Measurements from ENCODE around the gene MCF2L. TPM values are rescaled to one million over a fixed set of nuclear protein-coding genes. Genes with fewer than 3 reads are reported as not detected.
"Not testable (repeated sequence)": the region's sequence is repeated elsewhere in the genome, so short reads cannot be mapped to it uniquely, and the experiment has no call there.

Gene MCF2L
- total RNA-seq, 2 experiments from 2014 or later = 13.0 to 13.5 TPM

DNA sequence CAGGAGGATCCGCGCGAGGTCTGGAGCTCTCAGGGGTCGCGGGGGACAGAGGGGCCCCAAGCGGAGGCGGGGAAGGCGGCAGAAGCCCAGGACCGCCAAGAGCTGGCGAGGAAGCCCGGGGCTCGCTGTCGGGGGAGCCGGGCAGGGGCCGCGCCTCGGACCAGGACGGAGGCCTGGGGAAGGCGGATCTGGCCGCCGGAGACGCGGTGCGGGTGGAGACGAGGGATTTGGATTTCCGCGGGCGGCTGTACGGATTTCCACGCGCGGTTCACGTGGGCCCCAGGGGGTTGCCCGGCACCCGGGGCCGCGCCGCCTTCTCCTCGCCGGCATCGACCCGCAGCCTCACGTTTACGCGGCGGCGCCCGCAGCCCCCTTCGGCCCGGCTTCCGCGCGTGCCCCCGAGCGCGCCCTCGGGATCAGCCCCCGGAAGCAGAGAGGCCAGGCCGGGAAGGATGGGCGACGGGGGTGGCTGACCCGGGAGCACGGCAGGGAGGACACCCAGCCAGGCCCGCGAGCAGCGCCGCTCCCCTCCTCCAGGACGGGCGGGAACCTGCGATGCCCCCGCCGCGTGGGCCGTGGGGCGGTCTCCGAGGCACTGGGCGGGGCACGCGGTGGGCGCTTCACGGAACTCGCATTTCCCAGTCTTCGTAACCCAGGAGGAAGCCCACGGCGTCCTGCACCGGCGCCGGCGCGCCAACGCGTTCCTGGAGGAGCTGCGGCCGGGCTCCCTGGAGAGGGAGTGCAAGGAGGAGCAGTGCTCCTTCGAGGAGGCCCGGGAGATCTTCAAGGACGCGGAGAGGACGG is 141.2 kb downstream of the MCF2L start:
- H3K27me3 ChIP-seq (ENCODE audit: control insufficient read depth in 1 of 2, insufficient read depth in 2 of 2, low read length in 2 of 2) = peaks cover 13 to 19% of the 10 kb centered on the region in 2 experiments
- peak overlapping the region; percentile 25 for H3K4me3 Mint-ChIP-seq
- intact Hi-C loops (cut with DNase I, micrococcal nuclease) = no loop called here
- peak; percentile 71 for ATAC-seq (ENCODE audit: poor library complexity)
- no peaks in the 10 kb centered on the region for H3K4me1 Mint-ChIP-seq (ENCODE audit: low read depth)
- H3K9me3 Mint-ChIP-seq = no peaks in the 10 kb centered on the region
- H3K36me3 ChIP-seq (ENCODE audit: insufficient read depth, low read length) = no peaks in the 10 kb centered on the region
- ChIA-PET CTCF (no interaction called here), POLR2A (interaction anchor here (0.6 to 1.2 kb wide), 2 partner anchors 65 to 99 kb away, joined by 3 to 5 read pairs; partner anchors contain the start of gene CUL4A)
- H3K27ac ChIP-seq (ENCODE audit: low read depth in 1 of 2, low read length in 2 of 2) = no peak overlapping the region
- H3K36me3 Mint-ChIP-seq (ENCODE audit: low read depth) = no peaks in the 10 kb centered on the region
- TF ChIP-seq, protein P1, sequence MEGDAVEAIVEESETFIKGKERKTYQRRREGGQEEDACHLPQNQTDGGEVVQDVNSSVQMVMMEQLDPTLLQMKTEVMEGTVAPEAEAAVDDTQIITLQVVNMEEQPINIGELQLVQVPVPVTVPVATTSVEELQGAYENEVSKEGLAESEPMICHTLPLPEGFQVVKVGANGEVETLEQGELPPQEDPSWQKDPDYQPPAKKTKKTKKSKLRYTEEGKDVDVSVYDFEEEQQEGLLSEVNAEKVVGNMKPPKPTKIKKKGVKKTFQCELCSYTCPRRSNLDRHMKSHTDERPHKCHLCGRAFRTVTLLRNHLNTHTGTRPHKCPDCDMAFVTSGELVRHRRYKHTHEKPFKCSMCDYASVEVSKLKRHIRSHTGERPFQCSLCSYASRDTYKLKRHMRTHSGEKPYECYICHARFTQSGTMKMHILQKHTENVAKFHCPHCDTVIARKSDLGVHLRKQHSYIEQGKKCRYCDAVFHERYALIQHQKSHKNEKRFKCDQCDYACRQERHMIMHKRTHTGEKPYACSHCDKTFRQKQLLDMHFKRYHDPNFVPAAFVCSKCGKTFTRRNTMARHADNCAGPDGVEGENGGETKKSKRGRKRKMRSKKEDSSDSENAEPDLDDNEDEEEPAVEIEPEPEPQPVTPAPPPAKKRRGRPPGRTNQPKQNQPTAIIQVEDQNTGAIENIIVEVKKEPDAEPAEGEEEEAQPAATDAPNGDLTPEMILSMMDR (IDR thresholded peaks at IDR 0.05) = no peak
- H3K4me1 ChIP-seq (ENCODE audit: insufficient read depth, low read length) = peaks cover 24% of the 10 kb centered on the region
- H3K27me3 Mint-ChIP-seq = peaks cover 4% of the 10 kb centered on the region
- H3K4me3 ChIP-seq (ENCODE audit: low read length) = peak overlapping the region; percentile 38
- H3K27ac Mint-ChIP-seq = no peak overlapping the region
- peak in 7 of 14 experiments; percentile 7 to 47 (median 18) for DNase-seq
- no peaks in the 10 kb centered on the region for H3K9me3 ChIP-seq (ENCODE audit: control insufficient read depth in 1 of 2, insufficient read depth in 1 of 2, low read length in 2 of 2)

DNA sequence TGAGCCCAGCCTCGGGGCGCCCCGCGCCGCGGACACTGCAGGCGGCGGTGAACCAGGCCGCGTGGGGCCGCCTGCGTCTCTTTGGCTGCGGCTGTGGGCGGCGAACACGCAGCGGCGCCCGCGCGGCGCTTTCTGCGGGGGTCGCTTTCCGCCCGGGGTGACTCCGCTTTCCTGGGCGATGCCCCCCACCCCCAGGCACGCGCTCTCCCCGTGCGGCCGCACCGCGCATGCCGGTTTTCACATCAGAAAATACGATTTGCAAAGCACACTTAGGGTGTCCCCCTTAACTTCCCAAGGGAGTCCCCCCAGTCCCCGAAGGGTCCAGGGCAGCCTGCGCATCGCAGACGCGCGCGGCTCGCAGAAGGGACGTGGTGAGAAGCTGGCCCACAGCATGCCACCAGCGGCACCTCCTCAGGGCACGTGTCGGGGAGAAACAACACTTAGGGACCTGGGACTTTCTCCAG is 141.9 kb downstream of the MCF2L start:
- Mint-ChIP-seq H3K27ac (no peak overlapping the region), H3K27me3 (peaks cover 4% of the 10 kb centered on the region), H3K4me1 (ENCODE audit: low read depth) (no peaks in the 10 kb centered on the region), H3K4me3 (no peak overlapping the region), H3K36me3 (ENCODE audit: low read depth) (no peaks in the 10 kb centered on the region), H3K9me3 (no peaks in the 10 kb centered on the region)
- POLR2A ChIA-PET = interaction anchor here (0.6 kb wide), 1 partner anchor 65 kb away, joined by 3 read pairs; no protein-coding TSS in a partner anchor
- Histone ChIP-seq H3K4me1 (ENCODE audit: insufficient read depth, low read length) (peaks cover 24% of the 10 kb centered on the region), H3K36me3 (ENCODE audit: insufficient read depth, low read length) (no peaks in the 10 kb centered on the region), H3K9me3 (ENCODE audit: control insufficient read depth in 1 of 2, insufficient read depth in 1 of 2, low read length in 2 of 2) (no peaks in the 10 kb centered on the region), H3K27ac (ENCODE audit: low read depth in 1 of 2, low read length in 2 of 2) (no peak overlapping the region), H3K4me3 (ENCODE audit: low read length) (peak overlapping the region; percentile 38), H3K27me3 (ENCODE audit: control insufficient read depth in 1 of 2, insufficient read depth in 2 of 2, low read length in 2 of 2) (peaks cover 13 to 19% of the 10 kb centered on the region in 2 experiments)
- intact Hi-C loops (cut with DNase I, micrococcal nuclease) = no loop called here
- CTCF ChIA-PET = no interaction called here
- TF ChIP-seq, protein P1 (IDR thresholded peaks at IDR 0.05) = no peak
- ATAC-seq (ENCODE audit: poor library complexity) = peak; percentile 24
- peak in 2 of 14 experiments; percentile 4 to 32 for DNase-seq

DNA sequence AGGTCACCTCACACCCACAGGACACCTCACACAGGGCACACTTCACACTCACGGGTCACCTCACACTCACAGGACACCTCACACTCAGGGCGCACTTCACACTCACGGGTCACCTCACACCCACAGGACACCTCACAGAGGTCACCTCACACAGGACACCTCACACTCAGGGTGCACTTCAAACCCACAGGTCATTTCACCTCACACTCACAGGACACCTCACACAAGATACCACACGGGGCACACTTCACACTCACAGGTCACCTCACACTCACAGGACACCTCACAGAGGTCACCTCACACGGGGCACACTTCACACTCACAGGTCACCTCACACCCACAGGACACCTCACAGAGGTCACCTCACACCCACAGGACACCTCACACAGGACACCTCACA is 142.8 kb downstream of the MCF2L start:
- H3K27ac Mint-ChIP-seq; H3K36me3 ChIP-seq (ENCODE audit: insufficient read depth, low read length); H3K27me3 Mint-ChIP-seq; H3K9me3 Mint-ChIP-seq; POLR2A ChIA-PET; H3K27ac ChIP-seq (ENCODE audit: low read depth in 1 of 2, low read length in 2 of 2); H3K4me3 ChIP-seq (ENCODE audit: low read length); H3K4me3 Mint-ChIP-seq; intact Hi-C loops (cut with DNase I, micrococcal nuclease); ATAC-seq (ENCODE audit: poor library complexity); H3K4me1 Mint-ChIP-seq (ENCODE audit: low read depth); H3K36me3 Mint-ChIP-seq (ENCODE audit: low read depth); CTCF ChIA-PET; H3K9me3 ChIP-seq (ENCODE audit: control insufficient read depth in 1 of 2, insufficient read depth in 1 of 2, low read length in 2 of 2): not testable (repeated sequence)
- peak in 1 of 14 experiments; percentile 25 for DNase-seq
- Histone ChIP-seq H3K4me1 (ENCODE audit: insufficient read depth, low read length) (peaks cover 24% of the 10 kb centered on the region), H3K27me3 (ENCODE audit: control insufficient read depth in 1 of 2, insufficient read depth in 2 of 2, low read length in 2 of 2) (peaks cover 13 to 19% of the 10 kb centered on the region in 2 experiments)

DNA sequence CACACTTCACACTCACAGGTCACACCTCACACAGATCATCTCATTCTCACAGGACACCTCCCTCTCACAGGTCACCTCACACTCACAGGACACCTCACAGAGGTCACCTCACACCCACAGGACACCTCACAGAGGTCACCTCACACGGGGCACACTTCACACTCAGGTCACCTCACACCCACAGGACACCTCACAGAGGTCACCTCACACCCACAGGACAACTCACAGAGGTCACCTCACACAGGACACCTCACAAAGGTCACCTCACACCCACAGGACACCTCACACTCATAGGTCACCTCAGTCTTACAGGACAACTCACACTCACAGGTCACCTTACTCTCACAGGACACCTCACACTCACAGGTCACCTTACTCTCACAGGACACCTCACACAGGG is 143.5 kb downstream of the MCF2L start:
- CTCF ChIA-PET; H3K27ac Mint-ChIP-seq; intact Hi-C loops (cut with DNase I, micrococcal nuclease); H3K36me3 Mint-ChIP-seq (ENCODE audit: low read depth); H3K36me3 ChIP-seq (ENCODE audit: insufficient read depth, low read length); H3K4me3 ChIP-seq (ENCODE audit: low read length); H3K4me1 Mint-ChIP-seq (ENCODE audit: low read depth); H3K4me3 Mint-ChIP-seq; H3K27me3 Mint-ChIP-seq; H3K9me3 ChIP-seq (ENCODE audit: control insufficient read depth in 1 of 2, insufficient read depth in 1 of 2, low read length in 2 of 2); H3K9me3 Mint-ChIP-seq; H3K27ac ChIP-seq (ENCODE audit: low read depth in 1 of 2, low read length in 2 of 2); ATAC-seq (ENCODE audit: poor library complexity); POLR2A ChIA-PET: not testable (repeated sequence)
- peaks cover 13 to 19% of the 10 kb centered on the region in 2 experiments for H3K27me3 ChIP-seq (ENCODE audit: control insufficient read depth in 1 of 2, insufficient read depth in 2 of 2, low read length in 2 of 2)
- peak in 1 of 14 experiments; percentile 24 for DNase-seq
- H3K4me1 ChIP-seq (ENCODE audit: insufficient read depth, low read length) = peaks cover 24% of the 10 kb centered on the region

Data from CD4-positive, alpha-beta T cell (primary cell).